ENCODE data around the gene AGBL1.

AGBL1 gene

DNA sequence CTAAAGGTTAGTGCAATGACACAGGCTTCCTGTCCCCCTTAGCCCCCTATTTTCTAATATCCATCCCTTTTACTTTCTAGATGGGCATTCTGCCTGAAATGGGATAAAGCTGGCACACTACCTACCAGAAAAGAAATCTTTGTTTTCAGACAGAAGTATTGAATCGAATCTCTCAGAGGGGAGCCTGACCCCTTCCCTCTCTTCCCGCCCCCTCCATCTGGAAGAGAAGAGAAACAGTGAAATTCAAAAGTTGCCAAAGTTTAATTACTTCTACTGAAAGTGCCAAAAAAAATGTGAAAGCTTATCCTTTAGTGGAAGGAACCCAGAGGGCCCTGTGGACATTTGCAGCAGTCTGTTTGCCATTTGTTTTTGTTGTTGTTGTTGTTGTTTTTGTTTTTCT lies 523.8 kb downstream of the AGBL1 start:
- H3K27ac ChIP-seq (ENCODE audit: low read depth, low read length), result no peak overlapping the region
- H3K9ac ChIP-seq (ENCODE audit: low read depth, low read length), result no peak overlapping the region
- H3K4me3 ChIP-seq (ENCODE audit: low read length), result no peak overlapping the region
- no CpG with 5 or more reads among the region's 2 CpGs for WGBS
- peaks cover 3% of the 10 kb centered on the region; the same call in 1 of the 2 replicates for H3K9me3 ChIP-seq (ENCODE audit: insufficient read depth, low read depth, low read length)
- H3K4me1 ChIP-seq (ENCODE audit: insufficient read depth, low read length), result 0 out of 2 replicates have a peak, but pooled peaks cover 4% of the 10 kb centered on the region
- H3K36me3 ChIP-seq (ENCODE audit: insufficient read depth, low read length), result no peaks in the 10 kb centered on the region
- H3K27me3 ChIP-seq (ENCODE audit: insufficient read depth, low read length), result no peaks in the 10 kb centered on the region

DNA sequence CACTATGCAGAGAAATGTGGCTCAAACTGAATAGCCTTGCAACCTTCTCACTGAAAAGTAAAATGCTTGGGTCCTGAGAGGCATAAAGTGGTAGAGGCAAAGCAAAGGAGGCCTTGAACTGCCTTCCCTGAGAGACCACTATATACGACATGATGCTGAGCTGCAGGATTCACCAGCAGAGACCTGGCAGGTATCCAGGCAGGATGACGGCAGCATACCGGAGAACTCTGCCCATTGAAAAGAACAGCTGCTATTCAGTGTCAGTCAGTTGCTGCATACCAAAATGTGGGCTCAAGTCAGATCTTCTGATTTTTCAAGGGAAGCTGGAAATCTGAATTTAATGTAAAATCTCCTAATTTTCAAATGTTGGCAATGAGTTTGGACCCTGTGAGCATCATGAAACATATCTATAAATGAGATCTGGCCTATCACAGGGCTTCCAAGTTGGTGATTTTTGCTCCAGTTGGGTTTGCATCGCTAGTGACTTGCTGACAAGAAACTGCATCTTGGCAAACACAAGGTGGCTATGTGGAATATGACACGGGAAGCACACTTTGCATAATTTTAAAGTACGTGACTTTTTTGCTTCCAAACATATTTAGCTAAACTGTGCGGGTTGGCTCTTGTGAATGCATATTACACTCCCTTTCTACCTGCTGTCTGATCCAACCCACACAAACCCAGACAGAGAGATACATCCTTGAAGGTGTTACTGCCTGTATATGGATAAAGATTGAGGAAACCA lies 529.0 kb downstream of the AGBL1 start:
- WGBS, result 93% methylated on average over 7 of the region's 7 CpGs
- Histone ChIP-seq H3K9me3 (ENCODE audit: insufficient read depth, low read depth, low read length) (peaks cover 7% of the 10 kb centered on the region; the same call in 1 of the 2 replicates), H3K27ac (ENCODE audit: low read depth, low read length) (no peak overlapping the region), H3K9ac (ENCODE audit: low read depth, low read length) (no peak overlapping the region), H3K4me3 (ENCODE audit: low read length) (no peak overlapping the region), H3K36me3 (ENCODE audit: insufficient read depth, low read length) (no peaks in the 10 kb centered on the region), H3K4me1 (ENCODE audit: insufficient read depth, low read length) (peaks cover 26% of the 10 kb centered on the region), H3K27me3 (ENCODE audit: insufficient read depth, low read length) (no peaks in the 10 kb centered on the region)

DNA sequence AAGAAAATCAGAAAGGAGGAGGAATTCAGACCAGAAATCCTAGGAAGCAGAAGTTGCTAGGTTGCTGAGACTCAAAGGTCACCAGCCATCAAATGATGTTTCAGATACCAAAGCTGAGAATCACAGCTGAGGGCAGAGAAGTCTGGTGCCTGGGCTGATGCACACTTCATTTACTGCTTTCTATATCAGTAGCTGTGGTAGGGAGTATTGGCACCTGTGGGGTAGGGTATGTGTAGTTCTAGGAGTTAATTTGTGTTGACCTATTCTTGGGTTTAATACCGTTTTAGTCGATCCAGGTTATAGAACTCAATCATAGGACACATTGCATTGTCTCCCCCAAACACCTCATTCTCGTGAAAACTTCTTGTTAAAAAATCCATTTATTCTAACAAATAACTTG lies 529.6 kb downstream of the AGBL1 start:
- no peak overlapping the region for H3K27ac ChIP-seq (ENCODE audit: low read depth, low read length)
- no peaks in the 10 kb centered on the region for H3K27me3 ChIP-seq (ENCODE audit: insufficient read depth, low read length)
- H3K9me3 ChIP-seq (ENCODE audit: insufficient read depth, low read depth, low read length), result peaks cover 5% of the 10 kb centered on the region; the same call in 1 of the 2 replicates
- no peak overlapping the region for H3K4me3 ChIP-seq (ENCODE audit: low read length)
- no peak overlapping the region for H3K9ac ChIP-seq (ENCODE audit: low read depth, low read length)
- WGBS, result 90% methylated on average over 3 of the region's 3 CpGs
- H3K4me1 ChIP-seq (ENCODE audit: insufficient read depth, low read length), result peaks cover 26% of the 10 kb centered on the region
- no peaks in the 10 kb centered on the region for H3K36me3 ChIP-seq (ENCODE audit: insufficient read depth, low read length)

DNA sequence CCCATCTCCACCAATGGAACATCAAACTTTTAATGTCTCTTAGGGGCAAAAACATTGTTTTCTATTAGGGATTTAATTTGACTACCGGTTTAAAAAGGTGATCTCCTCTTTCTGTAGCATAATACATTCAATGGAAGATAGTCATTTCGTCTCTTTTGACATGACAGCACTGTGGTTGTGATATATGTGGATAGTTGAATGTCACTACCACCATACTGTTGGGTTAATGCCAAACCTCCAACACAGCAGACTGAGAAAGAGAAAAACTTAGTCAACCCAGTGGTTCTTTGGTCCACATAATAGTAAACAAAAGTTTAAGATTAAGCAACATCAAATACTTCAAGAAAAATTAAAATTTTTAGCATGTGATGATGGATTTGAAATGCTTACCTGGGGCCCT lies 530.4 kb downstream of the AGBL1 start:
- Histone ChIP-seq H3K9me3 (ENCODE audit: insufficient read depth, low read depth, low read length) (peaks cover 5% of the 10 kb centered on the region; the same call in 1 of the 2 replicates), H3K27ac (ENCODE audit: low read depth, low read length) (no peak overlapping the region), H3K9ac (ENCODE audit: low read depth, low read length) (no peak overlapping the region), H3K36me3 (ENCODE audit: insufficient read depth, low read length) (no peaks in the 10 kb centered on the region), H3K4me1 (ENCODE audit: insufficient read depth, low read length) (peaks cover 26% of the 10 kb centered on the region), H3K4me3 (ENCODE audit: low read length) (no peak overlapping the region), H3K27me3 (ENCODE audit: insufficient read depth, low read length) (no peaks in the 10 kb centered on the region)
- 100% methylated on average over 1 of the region's 2 CpGs for WGBS

DNA sequence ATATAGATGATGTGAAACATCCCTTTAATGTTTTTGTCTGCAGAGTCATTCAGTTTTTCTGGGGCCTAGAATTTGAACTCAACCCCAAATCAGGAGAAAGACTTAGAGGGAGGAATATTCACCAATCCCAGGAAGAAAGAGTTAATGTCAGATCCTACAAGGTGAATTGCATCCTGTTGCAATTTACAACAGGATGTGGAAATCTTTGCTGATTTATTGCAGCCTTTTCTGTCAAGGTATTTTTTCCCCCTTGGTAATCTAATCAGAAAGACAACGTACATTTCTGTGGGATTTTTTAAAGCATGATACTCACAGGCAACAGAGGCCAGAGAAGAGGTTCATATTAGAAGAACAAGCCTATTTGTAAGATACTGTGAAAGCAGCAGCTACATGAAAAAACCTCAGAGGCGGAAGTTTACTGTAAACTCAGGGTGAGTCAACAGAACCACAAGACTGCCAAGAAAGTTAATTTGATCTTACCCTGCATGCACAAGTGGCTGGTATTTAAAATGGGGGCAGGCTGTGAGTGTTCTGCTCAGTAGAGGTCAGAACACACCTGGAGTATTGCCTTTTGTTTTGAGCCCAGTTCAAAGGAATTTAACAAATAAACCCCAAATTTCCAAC lies 531.9 kb downstream of the AGBL1 start:
- H3K9me3 ChIP-seq (ENCODE audit: insufficient read depth, low read depth, low read length), result peaks cover 5% of the 10 kb centered on the region; the same call in 1 of the 2 replicates
- H3K36me3 ChIP-seq (ENCODE audit: insufficient read depth, low read length), result no peaks in the 10 kb centered on the region
- H3K9ac ChIP-seq (ENCODE audit: low read depth, low read length), result no peak overlapping the region
- H3K4me1 ChIP-seq (ENCODE audit: insufficient read depth, low read length), result peaks cover 26% of the 10 kb centered on the region
- no peaks in the 10 kb centered on the region for H3K27me3 ChIP-seq (ENCODE audit: insufficient read depth, low read length)
- 85% methylated on average over 2 of the region's 2 CpGs for WGBS
- no peak overlapping the region for H3K4me3 ChIP-seq (ENCODE audit: low read length)
- H3K27ac ChIP-seq (ENCODE audit: low read depth, low read length), result peak overlapping the region; percentile 56; the same call in 1 of the 2 replicates

DNA sequence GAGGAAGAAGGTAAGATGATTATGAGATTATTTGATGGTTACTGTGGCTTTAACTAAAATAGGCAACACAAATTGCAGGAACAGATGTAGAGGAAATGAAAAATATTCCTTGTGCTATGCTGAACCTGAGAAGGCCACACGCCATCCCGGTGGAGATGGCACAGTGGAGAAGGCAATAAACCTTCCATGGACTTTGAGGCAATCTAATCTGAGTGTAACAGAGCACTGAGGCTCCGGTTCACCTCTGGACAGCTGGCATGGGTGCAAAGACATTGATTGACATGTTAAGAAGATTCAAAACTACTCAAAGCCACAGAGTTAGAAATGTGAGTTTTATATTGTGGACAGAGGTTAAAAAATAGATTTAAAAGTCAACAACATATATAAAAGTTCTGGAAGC lies 535.7 kb downstream of the AGBL1 start:
- 96% methylated on average over 3 of the region's 3 CpGs for WGBS
- no peak overlapping the region for H3K4me3 ChIP-seq (ENCODE audit: low read length)
- no peak overlapping the region for H3K9ac ChIP-seq (ENCODE audit: low read depth, low read length)
- no peaks in the 10 kb centered on the region for H3K27me3 ChIP-seq (ENCODE audit: insufficient read depth, low read length)
- no peak overlapping the region for H3K27ac ChIP-seq (ENCODE audit: low read depth, low read length)
- peaks cover 5% of the 10 kb centered on the region; the same call in 1 of the 2 replicates for H3K9me3 ChIP-seq (ENCODE audit: insufficient read depth, low read depth, low read length)
- H3K4me1 ChIP-seq (ENCODE audit: insufficient read depth, low read length), result peaks cover 25% of the 10 kb centered on the region
- H3K36me3 ChIP-seq (ENCODE audit: insufficient read depth, low read length), result no peaks in the 10 kb centered on the region

DNA sequence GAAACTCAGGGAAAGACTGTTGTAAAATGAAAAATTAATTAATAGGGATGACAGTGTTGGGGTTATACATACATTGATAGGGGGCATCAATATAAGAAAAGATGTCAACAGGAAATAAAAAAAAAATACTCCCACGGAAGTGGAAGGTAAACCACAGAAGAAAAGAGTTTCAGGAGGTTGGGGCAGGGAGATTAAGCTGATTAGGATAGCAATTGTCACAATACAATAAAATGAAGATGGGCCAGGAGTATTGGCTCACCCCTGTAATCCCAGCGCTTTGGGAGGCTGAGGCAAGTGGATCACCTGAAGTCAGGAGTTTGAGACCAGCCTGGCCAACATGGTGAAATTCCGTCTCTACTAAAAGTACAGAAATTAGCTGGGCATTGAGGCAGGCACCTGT lies 536.1 kb downstream of the AGBL1 start:
- Histone ChIP-seq H3K27me3 (ENCODE audit: insufficient read depth, low read length) (no peaks in the 10 kb centered on the region), H3K9ac (ENCODE audit: low read depth, low read length) (no peak overlapping the region), H3K4me1 (ENCODE audit: insufficient read depth, low read length) (peaks cover 29% of the 10 kb centered on the region), H3K9me3 (ENCODE audit: insufficient read depth, low read depth, low read length) (peaks cover 5% of the 10 kb centered on the region; the same call in 1 of the 2 replicates), H3K27ac (ENCODE audit: low read depth, low read length) (no peak overlapping the region), H3K4me3 (ENCODE audit: low read length) (no peak overlapping the region), H3K36me3 (ENCODE audit: insufficient read depth, low read length) (no peaks in the 10 kb centered on the region)
- 94% methylated on average over 3 of the region's 3 CpGs for WGBS

DNA sequence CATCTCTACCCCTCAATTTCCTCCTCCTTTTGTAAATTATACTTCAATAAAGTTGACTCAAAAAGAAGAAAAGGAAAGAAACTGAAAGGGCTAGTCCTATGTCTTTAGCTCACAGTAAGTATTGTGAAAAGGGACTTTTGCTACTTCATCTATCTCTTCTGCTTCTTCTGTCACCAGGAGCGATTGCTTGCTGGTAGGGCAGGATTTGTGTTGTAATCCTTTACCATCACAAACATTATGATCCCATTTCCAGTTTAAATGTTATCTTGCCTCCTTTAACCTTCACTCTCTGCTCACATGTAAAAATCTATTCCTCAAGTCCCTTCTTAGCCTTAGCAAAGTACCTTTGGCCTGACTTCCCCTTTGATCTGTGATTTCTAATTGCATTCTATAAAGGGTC lies 537.1 kb downstream of the AGBL1 start:
- Histone ChIP-seq H3K36me3 (ENCODE audit: insufficient read depth, low read length) (no peaks in the 10 kb centered on the region), H3K4me3 (ENCODE audit: low read length) (no peak overlapping the region), H3K27me3 (ENCODE audit: insufficient read depth, low read length) (no peaks in the 10 kb centered on the region), H3K9me3 (ENCODE audit: insufficient read depth, low read depth, low read length) (peaks cover 5% of the 10 kb centered on the region; the same call in 1 of the 2 replicates), H3K27ac (ENCODE audit: low read depth, low read length) (no peak overlapping the region), H3K9ac (ENCODE audit: low read depth, low read length) (no peak overlapping the region), H3K4me1 (ENCODE audit: insufficient read depth, low read length) (peaks cover 25% of the 10 kb centered on the region)
- 91% methylated on average over 1 of the region's 1 CpG for WGBS

DNA sequence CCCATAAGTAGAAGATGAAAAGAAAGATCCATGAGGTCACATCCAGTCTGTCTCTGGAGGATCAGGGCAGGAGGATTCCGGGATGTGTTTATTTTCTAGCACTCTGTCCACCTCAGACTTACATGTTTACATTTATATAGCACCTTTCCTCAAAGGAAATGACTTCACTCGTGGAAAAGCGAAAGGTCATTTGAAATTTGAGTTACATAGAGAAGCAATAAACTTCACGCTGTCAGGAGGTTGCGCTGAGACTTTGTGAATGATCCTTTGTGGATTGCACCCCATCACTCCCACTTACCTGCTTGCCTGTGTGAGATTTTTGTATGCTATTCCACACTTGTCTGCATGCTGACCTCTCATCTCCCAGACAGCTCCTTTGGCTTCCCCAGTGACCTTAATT lies 540.5 kb downstream of the AGBL1 start:
- 80% methylated on average over 5 of the region's 5 CpGs for WGBS
- Histone ChIP-seq H3K4me3 (ENCODE audit: low read length) (no peak overlapping the region), H3K9ac (ENCODE audit: low read depth, low read length) (no peak overlapping the region), H3K4me1 (ENCODE audit: insufficient read depth, low read length) (peaks cover 11% of the 10 kb centered on the region; the same call in 1 of the 2 replicates), H3K27me3 (ENCODE audit: insufficient read depth, low read length) (no peaks in the 10 kb centered on the region), H3K27ac (ENCODE audit: low read depth, low read length) (no peak overlapping the region), H3K36me3 (ENCODE audit: insufficient read depth, low read length) (no peaks in the 10 kb centered on the region), H3K9me3 (ENCODE audit: insufficient read depth, low read depth, low read length) (no peaks in the 10 kb centered on the region)

DNA sequence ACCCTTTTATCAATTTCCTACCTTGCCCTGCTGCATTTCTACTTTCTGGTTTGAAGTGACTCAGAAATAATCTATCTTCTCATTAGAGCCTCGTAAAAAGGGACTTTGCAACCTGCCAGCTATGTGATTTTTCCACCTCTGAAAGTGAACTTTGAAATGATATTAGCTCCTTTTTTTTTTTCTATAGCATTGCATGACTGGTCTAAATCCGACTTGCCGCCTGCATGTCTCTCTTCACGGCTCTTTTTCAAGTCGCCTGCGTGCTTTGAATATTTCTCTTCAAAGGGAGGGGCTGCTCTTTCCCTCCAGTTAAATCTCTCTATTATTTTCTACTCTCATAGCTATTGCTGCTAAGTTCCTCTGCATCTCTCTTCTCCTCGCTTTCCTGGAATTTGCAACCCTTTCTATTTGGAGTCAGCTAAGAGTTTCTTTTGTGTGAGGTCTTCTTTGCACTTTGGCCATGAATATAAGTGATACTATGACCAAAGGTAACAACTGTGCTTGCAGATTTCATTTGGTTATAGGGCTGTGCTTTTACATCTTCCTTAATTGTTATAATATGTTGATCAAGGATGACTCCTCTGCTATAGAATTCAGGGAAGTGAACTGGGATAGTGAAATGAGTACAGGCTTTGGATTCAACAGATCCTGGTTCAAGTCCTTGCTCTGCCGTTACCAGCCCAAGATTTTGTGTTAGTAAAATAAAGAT lies 541.1 kb downstream of the AGBL1 start:
- no peak overlapping the region for H3K27ac ChIP-seq (ENCODE audit: low read depth, low read length)
- H3K4me1 ChIP-seq (ENCODE audit: insufficient read depth, low read length), result peaks cover 11% of the 10 kb centered on the region; the same call in 1 of the 2 replicates
- H3K9me3 ChIP-seq (ENCODE audit: insufficient read depth, low read depth, low read length), result no peaks in the 10 kb centered on the region
- H3K9ac ChIP-seq (ENCODE audit: low read depth, low read length), result no peak overlapping the region
- WGBS, result 44% methylated on average over 8 of the region's 8 CpGs
- H3K36me3 ChIP-seq (ENCODE audit: insufficient read depth, low read length), result no peaks in the 10 kb centered on the region
- H3K27me3 ChIP-seq (ENCODE audit: insufficient read depth, low read length), result no peaks in the 10 kb centered on the region
- no peak overlapping the region for H3K4me3 ChIP-seq (ENCODE audit: low read length)

DNA sequence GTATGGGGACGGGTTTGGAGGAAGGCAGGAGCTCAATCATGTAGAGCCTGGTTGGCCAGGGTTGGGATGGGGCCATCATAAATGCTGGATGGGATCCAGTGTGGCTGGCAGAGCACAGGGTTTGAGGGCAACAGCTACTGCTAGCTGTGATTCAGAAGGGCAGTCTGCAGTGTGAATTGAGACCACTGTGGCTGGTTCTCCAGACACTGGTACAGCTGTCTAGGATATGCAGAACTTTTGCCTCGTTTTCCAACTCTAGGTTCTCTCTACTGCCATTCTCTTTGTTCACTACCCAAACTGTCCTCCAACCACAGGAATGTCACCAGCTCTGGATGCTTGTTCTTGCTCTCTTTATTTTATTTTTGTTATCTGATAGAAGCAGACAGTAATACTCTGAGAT lies 543.6 kb downstream of the AGBL1 start:
- no peaks in the 10 kb centered on the region for H3K36me3 ChIP-seq (ENCODE audit: insufficient read depth, low read length)
- H3K9ac ChIP-seq (ENCODE audit: low read depth, low read length), result no peak overlapping the region
- peaks cover 11% of the 10 kb centered on the region; the same call in 1 of the 2 replicates for H3K4me1 ChIP-seq (ENCODE audit: insufficient read depth, low read length)
- WGBS, result 91% methylated on average over 2 of the region's 2 CpGs
- no peaks in the 10 kb centered on the region for H3K27me3 ChIP-seq (ENCODE audit: insufficient read depth, low read length)
- no peaks in the 10 kb centered on the region for H3K9me3 ChIP-seq (ENCODE audit: insufficient read depth, low read depth, low read length)
- no peak overlapping the region for H3K27ac ChIP-seq (ENCODE audit: low read depth, low read length)
- H3K4me3 ChIP-seq (ENCODE audit: low read length), result no peak overlapping the region
